NK-92 treated with Interleukin-12 subunit alpha and Interleukin-12 subunit beta, amount 100 ng/mL, for 24 hours (cell line): ENCODE measurements around the gene ST6GALNAC1.

ENCODE experiments used
- DNase-seq: peaks from one replicate; lab custom pipeline; 2025; lab: John Stamatoyannopoulos, UW

ST6GALNAC1 gene

DNA sequence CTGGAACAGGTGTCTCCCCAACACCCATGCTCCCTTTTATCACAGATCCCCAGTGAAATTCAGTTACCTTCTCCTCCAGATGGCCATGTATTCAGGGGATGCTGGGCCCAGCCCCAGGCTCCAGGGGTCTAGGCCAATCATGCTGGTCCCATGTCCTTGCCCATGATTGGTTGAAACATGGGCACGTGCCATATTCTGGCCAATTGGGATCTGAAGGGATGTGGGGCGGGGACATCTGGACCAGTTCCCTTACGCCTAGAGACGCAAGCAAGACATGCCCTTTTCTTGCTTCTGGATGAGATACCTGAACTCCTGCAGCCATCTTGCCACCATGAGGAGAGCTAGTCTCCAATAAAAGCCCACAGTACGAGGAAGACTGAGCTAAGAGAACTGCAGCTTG, 31.0 kb upstream of the ST6GALNAC1 start:
- DNase-seq, result no peak

- DNase-seq, result no peak
Measured at GRCh38 chr17:76673729-76674128, 30.2 kb upstream of the ST6GALNAC1 start.

GRCh38 chr17:76672892-76673291, 29.3 kb upstream of the ST6GALNAC1 start:
- DNase-seq, result no peak

DNA sequence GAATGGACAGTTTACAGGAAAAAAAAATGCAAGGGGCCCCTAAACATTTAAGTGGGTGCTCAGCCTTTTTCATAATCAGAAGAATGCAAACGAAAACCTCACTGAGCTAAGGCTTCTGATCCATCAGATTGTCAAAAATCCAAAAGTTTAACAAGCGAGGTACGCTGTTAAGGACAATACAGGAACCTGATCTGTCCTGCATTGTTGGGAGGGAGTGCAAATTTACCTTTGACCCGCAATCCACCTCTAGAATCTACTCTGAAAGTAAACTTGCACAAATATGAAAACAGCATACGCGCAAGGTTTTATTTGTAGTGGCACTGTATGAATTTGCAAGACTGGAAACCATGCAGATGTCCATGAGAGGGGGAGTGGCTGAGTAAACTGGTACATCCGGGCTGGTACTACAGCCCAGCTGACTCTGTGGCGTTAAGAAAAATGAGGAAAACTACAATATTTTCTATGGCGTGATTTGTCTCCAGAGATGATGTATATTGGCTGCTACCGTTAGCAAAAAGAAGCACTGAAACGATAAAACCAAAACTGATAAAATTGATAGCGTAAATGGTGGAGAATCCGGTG, 28.8 kb upstream of the ST6GALNAC1 start:
- DNase-seq, result no peak

DNA sequence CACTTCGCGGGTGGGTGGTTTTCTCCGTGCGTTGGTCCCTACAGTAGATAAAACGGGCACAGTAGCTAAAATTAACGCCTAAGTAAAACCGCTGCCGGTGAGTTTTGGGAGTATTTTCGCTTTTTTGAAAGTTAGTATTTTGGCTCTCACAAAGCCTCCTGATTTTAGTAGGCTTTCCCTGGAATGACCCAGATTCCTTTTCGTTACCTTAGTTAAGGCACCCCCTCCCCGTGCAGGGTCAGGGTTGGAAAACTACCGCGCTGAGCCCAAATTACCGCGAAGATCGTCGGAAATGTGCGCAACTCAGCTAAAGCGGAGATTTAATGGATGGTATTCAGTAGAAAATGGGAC, 28.3 kb upstream of the ST6GALNAC1 start:
- no peak for DNase-seq

DNA sequence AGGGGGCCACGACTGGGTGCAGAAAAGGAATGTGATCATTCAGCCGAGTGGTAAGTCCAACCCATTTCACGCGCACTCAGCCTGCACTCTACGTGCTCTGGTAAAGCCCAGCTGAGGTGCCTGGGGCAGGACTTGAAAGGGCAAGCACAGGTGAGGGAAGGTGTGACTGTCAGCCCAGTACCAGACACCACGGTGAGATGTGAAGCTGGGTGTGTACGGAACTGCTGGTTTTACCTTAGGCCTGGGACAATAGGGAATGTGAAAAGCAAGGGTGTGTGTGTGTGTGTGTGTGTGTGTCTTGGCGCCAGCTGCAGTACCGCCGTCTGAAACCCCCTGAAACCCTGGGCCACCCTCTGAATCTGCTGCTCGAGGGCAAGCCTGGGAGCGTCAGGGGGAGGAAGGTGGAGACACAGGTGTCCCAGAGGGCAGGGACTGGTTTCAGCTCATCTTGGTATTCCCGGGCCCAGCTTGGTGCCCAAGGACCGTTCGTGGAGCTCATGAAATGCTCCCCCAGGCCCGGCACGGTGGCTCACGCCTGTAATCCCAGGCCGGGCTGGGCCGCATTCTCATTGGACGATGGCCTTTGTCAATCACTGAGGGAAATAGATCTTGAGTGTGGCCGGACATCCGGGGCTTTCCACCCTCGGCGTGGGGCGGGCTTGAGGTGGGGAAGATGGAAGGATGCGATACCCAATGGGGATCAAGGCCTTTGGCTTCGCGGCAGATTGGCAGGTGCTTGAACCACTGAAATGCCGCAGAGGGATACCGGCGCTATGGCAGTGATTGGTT, 27.8 kb upstream of the ST6GALNAC1 start:
- peak; percentile 99 for DNase-seq

GRCh38 chr17:76670718-76671122, 27.2 kb upstream of the ST6GALNAC1 start:
- no peak for DNase-seq

DNA sequence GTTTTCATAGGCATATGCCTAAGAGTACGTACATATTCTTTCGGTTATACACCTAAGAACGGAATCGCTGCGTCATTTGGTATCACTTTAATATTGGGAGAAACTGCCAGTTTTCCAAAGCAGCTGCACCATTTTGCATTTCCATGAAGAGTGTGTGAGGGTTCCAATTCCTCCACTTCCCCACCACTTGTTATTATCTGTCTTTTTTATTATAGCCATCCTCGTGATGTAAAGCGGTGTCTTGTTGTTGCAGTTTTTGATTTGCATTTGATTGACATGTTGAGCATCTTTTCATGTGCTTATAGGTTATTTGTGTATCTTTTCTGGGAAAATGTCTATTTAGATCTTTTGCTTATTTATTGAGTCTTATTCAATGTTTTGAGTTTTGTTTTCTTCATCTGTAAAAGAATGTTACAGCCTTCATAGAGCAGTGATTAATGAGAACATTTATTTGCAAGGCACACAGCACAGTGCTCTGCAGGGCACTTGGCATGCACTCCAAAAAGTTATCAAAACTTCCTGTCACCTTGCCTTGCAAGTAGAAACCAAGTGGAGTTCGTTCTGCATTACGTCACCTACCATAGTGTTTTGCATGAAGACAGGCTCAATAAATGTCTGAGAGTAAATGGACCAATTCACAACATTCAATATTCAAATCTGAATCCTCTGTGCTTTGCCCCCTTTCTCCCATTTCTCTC, 26.6 kb upstream of the ST6GALNAC1 start:
- no peak for DNase-seq

DNA sequence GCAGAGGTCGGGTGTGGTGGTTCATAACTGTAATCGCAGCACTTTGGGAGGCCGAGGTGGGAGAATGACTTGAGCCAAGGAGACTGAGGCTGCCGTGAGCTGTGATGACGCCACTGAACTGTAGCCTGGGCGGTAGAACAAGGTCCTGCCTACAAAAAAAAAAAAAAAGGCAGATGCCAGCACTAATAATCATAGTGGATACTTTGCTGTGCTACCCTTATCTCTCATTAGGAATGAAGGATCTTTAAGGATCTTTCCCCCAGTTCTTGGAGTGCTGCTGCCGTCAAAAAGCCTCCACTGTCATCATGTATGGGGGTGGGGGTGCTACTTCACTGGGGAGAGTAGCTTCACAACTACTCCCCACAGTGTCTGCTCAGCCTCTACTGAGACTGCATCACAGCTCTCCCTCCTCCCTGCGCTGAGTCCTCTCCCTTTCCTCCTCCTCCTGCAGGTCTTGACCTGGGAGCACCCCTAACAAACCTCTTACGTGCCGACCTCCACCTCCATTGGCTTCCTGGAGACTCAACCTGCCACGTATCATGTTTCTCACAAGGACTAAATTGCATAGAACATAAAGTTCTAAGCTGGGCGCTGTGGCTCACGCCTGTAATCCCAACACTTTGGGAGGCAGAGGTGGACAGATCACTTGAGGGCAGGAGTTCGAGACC, 24.4 kb upstream of the ST6GALNAC1 start:
- DNase-seq, result no peak

DNA sequence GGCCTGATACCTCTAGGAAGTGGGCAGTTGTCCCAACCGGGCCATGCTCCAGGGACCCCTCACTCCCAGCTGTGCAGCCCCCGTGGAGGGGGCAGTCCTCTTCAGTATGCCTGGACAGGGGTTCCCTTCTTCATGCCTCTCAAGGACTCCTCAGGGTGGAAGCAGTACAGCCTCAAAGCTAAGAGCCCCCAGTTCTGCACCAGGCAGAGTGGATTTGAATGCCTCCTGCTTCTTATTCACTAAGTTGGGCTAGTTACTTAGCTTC, 23.9 kb upstream of the ST6GALNAC1 start:
- DNase-seq, result no peak

DNA sequence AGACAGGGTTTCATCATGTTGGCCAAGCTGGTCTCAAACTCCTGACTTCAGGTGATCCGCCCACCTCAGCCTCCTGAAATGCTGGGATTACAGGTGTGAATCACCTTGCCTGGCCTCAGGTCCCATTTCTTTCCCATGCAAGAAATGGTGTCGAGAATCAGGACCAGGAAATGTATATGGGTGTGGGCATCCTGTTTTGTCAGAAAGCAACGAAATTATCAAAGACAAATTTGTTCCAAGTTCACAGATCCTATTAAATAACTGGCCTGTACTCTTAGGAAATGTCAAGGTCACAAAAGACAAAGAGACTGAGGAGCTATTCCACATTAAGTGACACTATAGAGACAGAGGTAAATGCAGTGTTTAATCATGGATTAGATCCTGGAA, 17.1 kb upstream of the ST6GALNAC1 start:
- no peak for DNase-seq

DNA sequence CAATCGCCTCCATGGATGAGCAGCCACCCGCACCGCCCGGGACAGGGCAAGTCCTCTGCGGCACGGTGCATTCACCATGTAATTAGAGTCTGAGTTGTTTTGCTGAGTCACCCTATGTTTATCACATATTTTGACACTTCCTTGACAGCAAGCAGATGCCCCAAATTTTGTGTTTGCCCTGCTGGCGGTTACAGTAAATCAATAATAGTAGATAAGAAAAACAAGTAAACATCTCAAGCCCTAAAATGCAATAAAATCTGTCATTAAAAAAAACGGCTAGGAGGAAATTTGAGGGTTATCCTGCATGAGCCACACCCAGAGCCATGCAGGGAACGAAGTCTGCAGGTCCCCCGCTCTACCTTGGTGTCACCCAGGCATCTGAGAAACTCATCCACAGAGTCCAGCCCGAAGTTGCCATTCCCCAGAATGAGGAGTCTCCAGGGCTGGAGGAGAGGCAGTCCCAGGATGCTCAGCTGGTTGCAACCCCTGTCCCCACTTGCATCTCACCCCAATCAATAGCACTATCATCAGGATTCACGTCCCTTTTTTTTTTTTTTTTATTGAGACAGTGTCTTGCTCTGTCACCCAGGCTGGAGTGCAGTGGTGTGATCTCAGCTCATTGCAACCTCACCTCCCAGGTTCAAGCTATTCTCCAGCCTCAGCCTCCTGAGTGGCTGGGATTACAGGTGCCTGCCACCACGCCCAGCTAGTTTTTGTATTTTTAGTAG, 16.5 kb upstream of the ST6GALNAC1 start:
- DNase-seq, result no peak

DNA sequence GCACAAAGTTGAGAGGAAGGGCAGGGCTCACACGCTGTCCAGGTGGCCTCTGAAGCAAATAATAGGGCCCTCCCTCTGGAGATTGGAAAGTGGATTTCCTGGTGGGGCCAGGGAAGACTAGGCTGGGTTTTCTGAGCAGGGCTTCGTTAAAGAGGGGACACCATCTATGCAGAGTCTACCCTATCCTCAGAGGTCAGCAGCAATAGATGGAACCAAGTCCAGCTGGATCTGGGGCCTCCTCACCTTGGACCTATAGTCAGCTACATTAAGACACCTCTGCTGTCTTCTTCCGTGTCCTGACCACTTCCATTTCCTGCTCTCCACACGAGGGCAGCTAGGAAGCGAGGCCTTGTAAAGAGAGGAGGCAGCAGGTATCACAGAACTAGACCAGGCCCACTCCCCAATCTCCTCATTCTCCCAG, 14.7 kb upstream of the ST6GALNAC1 start:
- no peak for DNase-seq

DNA sequence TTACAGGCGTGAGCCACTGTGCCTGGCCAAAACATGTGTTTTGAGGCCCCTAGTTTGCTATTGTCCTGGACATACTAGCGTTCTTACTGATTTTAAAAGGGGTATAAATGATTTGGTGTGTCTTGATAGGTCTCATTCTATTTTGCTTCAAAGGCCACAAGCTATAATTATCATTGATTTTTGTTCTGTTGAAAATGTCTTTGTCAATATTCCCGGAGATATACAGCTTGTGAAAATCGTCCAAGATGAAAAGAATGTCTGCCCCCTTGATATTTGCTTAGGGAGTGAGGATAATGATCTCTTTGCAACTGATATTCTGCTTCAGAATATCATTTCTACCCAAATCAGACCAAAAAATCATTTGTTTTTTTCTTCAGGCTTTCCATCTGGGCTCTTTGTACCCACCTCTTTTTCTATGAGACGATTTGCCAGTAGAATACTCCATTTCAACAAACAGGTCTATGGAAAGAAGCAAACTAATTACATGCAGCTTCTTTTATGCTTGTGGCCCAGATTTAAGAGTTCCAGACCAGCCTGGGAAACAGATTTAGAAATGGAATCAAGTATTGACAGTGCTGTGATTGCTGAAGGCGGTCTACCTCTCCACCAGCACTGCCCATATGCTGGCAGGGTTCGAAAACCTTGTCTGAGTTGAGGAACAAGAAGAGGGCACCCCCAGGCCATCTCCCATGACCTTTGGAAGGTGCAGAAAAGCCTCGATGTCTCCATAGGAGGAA, 14.1 kb upstream of the ST6GALNAC1 start:
- no peak for DNase-seq

DNA sequence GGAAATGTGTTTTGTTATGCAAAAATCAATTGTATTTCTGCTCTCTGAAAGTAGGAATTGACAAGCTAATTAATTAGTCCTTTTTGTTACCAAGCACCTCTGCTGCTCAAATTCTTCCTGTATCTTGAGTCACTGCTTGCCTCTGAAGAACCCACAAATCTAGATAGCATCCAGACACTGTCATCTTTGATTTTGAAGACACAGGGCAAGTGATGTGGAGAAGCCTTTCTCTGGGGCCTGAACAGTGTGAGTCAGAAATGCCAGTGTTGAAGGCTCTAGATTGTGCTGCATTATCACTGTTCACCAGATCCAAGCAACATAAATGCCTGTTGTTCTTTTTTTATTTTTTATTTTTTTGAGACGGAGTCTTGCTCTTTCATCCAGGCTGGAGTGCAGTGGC, 10.9 kb upstream of the ST6GALNAC1 start:
- DNase-seq, result no peak

DNA sequence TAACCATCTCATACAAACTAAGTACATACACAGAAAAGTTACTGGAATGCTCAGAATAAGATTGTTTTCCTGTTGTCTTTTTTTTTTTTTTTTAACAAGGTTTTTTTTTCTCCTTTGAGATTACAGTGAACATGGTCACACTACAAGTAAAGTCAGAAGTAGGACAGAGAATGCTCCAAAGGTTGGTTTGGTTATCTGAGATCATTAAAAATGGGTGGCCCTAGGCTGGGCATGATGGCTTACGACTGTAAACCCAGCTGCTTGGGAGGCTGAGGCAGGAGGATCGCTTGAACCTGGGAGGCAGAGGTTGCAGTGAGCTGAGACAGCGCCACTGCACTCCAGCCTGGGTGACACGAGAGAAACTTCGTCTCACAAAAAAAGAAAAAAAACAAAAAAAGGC, 6.9 kb upstream of the ST6GALNAC1 start:
- DNase-seq, result no peak

- DNase-seq, result no peak
Measured at GRCh38 chr17:76646712-76647111, 3.2 kb upstream of the ST6GALNAC1 start.

DNA sequence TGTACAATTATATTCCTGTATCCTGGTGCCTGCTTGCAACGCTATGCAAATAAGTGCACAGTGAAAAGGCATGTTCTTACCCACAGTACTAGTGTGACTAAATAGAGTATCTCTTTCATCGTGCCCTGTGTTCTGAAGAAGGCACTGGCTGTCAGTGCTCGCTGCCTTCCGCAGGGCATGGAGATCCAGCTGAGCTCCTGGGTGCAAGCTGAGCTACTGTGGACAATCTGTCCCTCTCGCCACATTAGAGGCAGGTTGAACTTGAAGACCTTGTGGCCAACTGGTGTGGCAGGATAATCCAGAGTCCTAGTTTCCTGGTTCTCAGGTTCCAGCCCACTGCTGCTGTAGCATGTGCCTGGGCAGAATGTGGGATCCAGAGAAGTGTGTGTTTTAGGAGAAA, 1.9 kb upstream of the ST6GALNAC1 start:
- no peak for DNase-seq

DNA sequence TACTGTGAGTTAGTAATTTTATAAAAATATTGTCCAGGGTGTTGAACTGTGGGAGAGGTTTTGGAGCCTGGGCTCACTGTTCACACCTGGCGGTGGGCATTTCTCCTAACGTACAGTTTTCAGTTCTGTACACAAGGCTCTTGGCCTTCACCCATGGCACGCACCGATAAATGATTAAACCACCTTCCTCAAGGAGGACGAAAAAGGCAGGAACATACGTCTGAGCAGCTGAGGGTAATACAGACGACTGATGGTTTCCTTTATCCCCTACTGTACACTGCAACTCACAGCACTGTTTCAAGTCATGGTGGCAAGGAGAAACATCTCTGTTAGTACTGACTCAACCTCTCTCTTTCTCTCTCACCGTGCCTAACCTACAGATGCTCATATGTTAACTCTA, 1.4 kb upstream of the ST6GALNAC1 start:
- DNase-seq, result no peak

GRCh38 chr17:76642994-76643393, 563 bp downstream of the ST6GALNAC1 start:
- DNase-seq, result no peak

- no peak for DNase-seq
Measured at GRCh38 chr17:76642032-76642561, 1.5 kb downstream of the ST6GALNAC1 start.

GRCh38 chr17:76641501-76641900, 2.1 kb downstream of the ST6GALNAC1 start:
- no peak for DNase-seq
